DOHH2 (cell line): ENCODE measurements around the gene SELENOH.

Source experiments
- H3F3A ChIP-seq: fragments of 200-600 bp; sonication (generic), shearing (Covaris generic); 2 replicates; pipeline ENCODE4 v1.6.0; 2016; ENCODE audit warnings: antibody characterized with exemption, mild to moderate bottlenecking; ENCODE audit not compliant: control insufficient read depth, insufficient read depth
- H3K27ac ChIP-seq: fragments of 200-600 bp; sonication (generic); 2 replicates; pipeline ENCODE4 v1.5.1; 2014; ENCODE audit warnings: low read depth, mild to moderate bottlenecking, low read length, moderate library complexity
- H3K27me3 ChIP-seq: fragments of 200-600 bp; sonication (generic); 2 replicates; pipeline ENCODE4 v1.6.1; 2014; ENCODE audit warnings: mild to moderate bottlenecking, low read length, mixed read lengths; ENCODE audit not compliant: control insufficient read depth
- H3K36me3 ChIP-seq: fragments of 200-600 bp; sonication (generic); 2 replicates; pipeline ENCODE4 v1.6.1; 2014; ENCODE audit warnings: mild to moderate bottlenecking, low read length, moderate library complexity, mixed read lengths; ENCODE audit not compliant: control insufficient read depth
- H3K4me1 ChIP-seq: fragments of 200-600 bp; sonication (generic); 2 replicates; pipeline ENCODE4 v1.6.1; 2014; ENCODE audit warnings: mild to moderate bottlenecking, low read length, mixed read lengths; ENCODE audit not compliant: control insufficient read depth
- H3K4me2 ChIP-seq: fragments of 200-600 bp; sonication (generic); 2 replicates; pipeline ENCODE4 v1.6.0; 2014; ENCODE audit warnings: mild to moderate bottlenecking, low read length, moderate library complexity
- H3K4me3 ChIP-seq: fragments of 200-600 bp; sonication (generic); 2 replicates; pipeline ENCODE4 v1.5.1; 2014; ENCODE audit warnings: mild to moderate bottlenecking, low read length, mixed read lengths
- H3K79me2 ChIP-seq: fragments of 200-600 bp; sonication (generic); 2 replicates; pipeline ENCODE4 v1.6.1; 2014; ENCODE audit warnings: mild to moderate bottlenecking, low read length, mixed read lengths; ENCODE audit not compliant: control insufficient read depth
- H3K9me2 ChIP-seq: fragments of 200-600 bp; sonication (generic); replicated peaks from 2 replicates; pipeline ENCODE4 v1.6.1; 2014; ENCODE audit warnings: mild to moderate bottlenecking, low read length, mixed read lengths; ENCODE audit not compliant: control insufficient read depth
- H3K9me3 ChIP-seq: fragments of 200-600 bp; sonication (generic); 2 replicates; pipeline ENCODE4 v1.6.1; 2014; ENCODE audit warnings: antibody characterized with exemption, low read length, mixed read lengths; ENCODE audit not compliant: control insufficient read depth, insufficient read depth
- H4K20me1 ChIP-seq: fragments of 200-600 bp; sonication (generic); 2 replicates; pipeline ENCODE4 v1.6.0; 2014; ENCODE audit warnings: low read depth, mild to moderate bottlenecking, antibody characterized with exemption, low read length, moderate library complexity; ENCODE audit not compliant: control insufficient read depth, insufficient read depth
- EZH2phosphoT487 ChIP-seq: fragments of 200-600 bp; sonication (generic); IDR thresholded peaks from 2 replicates; pipeline ENCODE4 v1.6.1; 2017; ENCODE audit warnings: borderline replicate concordance, mild to moderate bottlenecking, antibody characterized with exemption, low read length, moderate library complexity, mixed read lengths
- TF ChIP-seq, protein P1 (sequence below): fragments of 200-600 bp; sonication (generic); IDR thresholded peaks from one replicate; pipeline ENCODE4 v1.5.1; 2014; ENCODE audit warnings: antibody characterized with exemption, mild to moderate bottlenecking, low read depth, low read length; ENCODE audit not compliant: poor library complexity, severe bottlenecking

The SELENOH gene

GRCh38 chr11:57709802-57710367 lies 31.4 kb upstream of the SELENOH start:
- H3K9me2 ChIP-seq, result no peaks in the 10 kb centered on the region
- no peak for TF ChIP-seq EZH2phosphoT487
- TF ChIP-seq, protein P1, sequence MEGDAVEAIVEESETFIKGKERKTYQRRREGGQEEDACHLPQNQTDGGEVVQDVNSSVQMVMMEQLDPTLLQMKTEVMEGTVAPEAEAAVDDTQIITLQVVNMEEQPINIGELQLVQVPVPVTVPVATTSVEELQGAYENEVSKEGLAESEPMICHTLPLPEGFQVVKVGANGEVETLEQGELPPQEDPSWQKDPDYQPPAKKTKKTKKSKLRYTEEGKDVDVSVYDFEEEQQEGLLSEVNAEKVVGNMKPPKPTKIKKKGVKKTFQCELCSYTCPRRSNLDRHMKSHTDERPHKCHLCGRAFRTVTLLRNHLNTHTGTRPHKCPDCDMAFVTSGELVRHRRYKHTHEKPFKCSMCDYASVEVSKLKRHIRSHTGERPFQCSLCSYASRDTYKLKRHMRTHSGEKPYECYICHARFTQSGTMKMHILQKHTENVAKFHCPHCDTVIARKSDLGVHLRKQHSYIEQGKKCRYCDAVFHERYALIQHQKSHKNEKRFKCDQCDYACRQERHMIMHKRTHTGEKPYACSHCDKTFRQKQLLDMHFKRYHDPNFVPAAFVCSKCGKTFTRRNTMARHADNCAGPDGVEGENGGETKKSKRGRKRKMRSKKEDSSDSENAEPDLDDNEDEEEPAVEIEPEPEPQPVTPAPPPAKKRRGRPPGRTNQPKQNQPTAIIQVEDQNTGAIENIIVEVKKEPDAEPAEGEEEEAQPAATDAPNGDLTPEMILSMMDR, result no peak
- no peak overlapping the region for H3K27ac ChIP-seq
- H3K4me3 ChIP-seq, result no peak overlapping the region
- peaks cover 26% of the 10 kb centered on the region for H3K4me1 ChIP-seq
- H3K27me3 ChIP-seq, result no peaks in the 10 kb centered on the region
- H3K79me2 ChIP-seq, result peaks cover 38% of the 10 kb centered on the region
- H3K4me2 ChIP-seq, result no peak overlapping the region
- no peaks in the 10 kb centered on the region for H3K9me3 ChIP-seq
- H4K20me1 ChIP-seq, result peaks cover 6% of the 10 kb centered on the region; the same call in 1 of the 2 replicates
- no peaks in the 10 kb centered on the region; the same call in 1 of the 2 replicates for H3F3A ChIP-seq
- H3K36me3 ChIP-seq, result peaks cover 22% of the 10 kb centered on the region

GRCh38 chr11:57711414-57712255 lies 29.7 kb upstream of the SELENOH start, which contains the start of gene MED19:
MED19 (minus strand) TSS chr11:57712215; CDS start chr11:57712179, 36 bp downstream.
- Histone ChIP-seq H3K9me3 (no peaks in the 10 kb centered on the region), H4K20me1 (peaks cover 6% of the 10 kb centered on the region; the same call in 1 of the 2 replicates), H3K4me1 (peaks cover 26% of the 10 kb centered on the region), H3K36me3 (peaks cover 24% of the 10 kb centered on the region), H3K27me3 (no peaks in the 10 kb centered on the region), H3F3A (no peaks in the 10 kb centered on the region; the same call in 1 of the 2 replicates), H3K9me2 (no peaks in the 10 kb centered on the region), H3K4me3 (peak within 1 kb of the TSS; percentile 100), H3K79me2 (peaks cover 48% of the 10 kb centered on the region), H3K27ac (peak within 1 kb of the TSS; percentile 61), H3K4me2 (peak within 1 kb of the TSS; percentile 85)
- TF ChIP-seq, protein P1, result no peak
- TF ChIP-seq EZH2phosphoT487, result no peak

GRCh38 chr11:57712256-57713150 lies 28.8 kb upstream of the SELENOH start, which contains the start of gene TMX2:
TMX2 (plus strand) TSS chr11:57712593; CDS start chr11:57712619, 26 bp downstream.
- peaks cover 24% of the 10 kb centered on the region for H3K36me3 ChIP-seq
- no peaks in the 10 kb centered on the region for H3K27me3 ChIP-seq
- peaks cover 26% of the 10 kb centered on the region for H3K4me1 ChIP-seq
- peak within 1 kb of the TSS; percentile 61 for H3K27ac ChIP-seq
- H3K9me2 ChIP-seq, result no peaks in the 10 kb centered on the region
- peak within 1 kb of the TSS; percentile 100 for H3K4me3 ChIP-seq
- H3K4me2 ChIP-seq, result peak within 1 kb of the TSS; percentile 85
- no peaks in the 10 kb centered on the region for H3K9me3 ChIP-seq
- peaks cover 48% of the 10 kb centered on the region for H3K79me2 ChIP-seq
- TF ChIP-seq EZH2phosphoT487, result no peak
- TF ChIP-seq, protein P1, result no peak
- H4K20me1 ChIP-seq, result peaks cover 6% of the 10 kb centered on the region; the same call in 1 of the 2 replicates
- H3F3A ChIP-seq, result no peaks in the 10 kb centered on the region; the same call in 1 of the 2 replicates
